Fibroblast of lung (primary cell): ENCODE data around the gene CHCHD10.

Source experiments
- EZH2 ChIP-seq: IDR thresholded peaks from 2 replicates; pipeline ENCODE4 v1.5.1; 2012; ENCODE audit warnings: low read length, control low read depth, mild to moderate bottlenecking; ENCODE audit errors: missing control alignments
- TF ChIP-seq, protein P1 (sequence below), 2 donors: IDR thresholded peaks in 1 of 2; conservative IDR thresholded peaks in 1 of 2; 1 replicate in 1 of 2; 2 replicates in 1 of 2; pipeline ENCODE4 v1.5.1; 2011 to 2012; ENCODE audit warnings: low read length in 2 of 2, control low read depth in 1 of 2, inconsistent platforms in 1 of 2, low read depth in 1 of 2, mild to moderate bottlenecking in 1 of 2

DNA sequence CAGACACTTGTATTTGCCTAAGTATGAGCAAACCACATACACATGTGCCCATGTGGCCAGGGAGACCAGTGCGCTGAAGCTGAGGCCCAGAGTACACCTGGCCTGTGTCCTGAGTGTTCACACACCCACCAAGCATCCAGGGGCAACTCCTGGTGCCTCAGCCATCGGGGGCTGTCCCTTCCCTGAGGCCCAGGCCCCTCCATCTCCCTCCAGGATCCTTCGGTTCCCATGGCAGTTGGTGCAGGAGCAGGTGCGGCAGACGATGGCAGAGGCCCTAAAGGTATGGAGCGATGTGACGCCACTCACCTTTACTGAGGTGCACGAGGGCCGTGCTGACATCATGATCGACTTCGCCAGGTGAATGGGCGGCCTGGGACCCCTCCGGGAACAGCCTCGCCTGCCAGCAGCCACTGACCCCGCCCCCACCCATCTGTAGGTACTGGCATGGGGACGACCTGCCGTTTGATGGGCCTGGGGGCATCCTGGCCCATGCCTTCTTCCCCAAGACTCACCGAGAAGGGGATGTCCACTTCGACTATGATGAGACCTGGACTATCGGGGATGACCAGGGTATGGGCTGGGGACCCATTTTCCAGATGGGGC, 12.5 kb upstream of the CHCHD10 start:
- TF ChIP-seq, protein P1, sequence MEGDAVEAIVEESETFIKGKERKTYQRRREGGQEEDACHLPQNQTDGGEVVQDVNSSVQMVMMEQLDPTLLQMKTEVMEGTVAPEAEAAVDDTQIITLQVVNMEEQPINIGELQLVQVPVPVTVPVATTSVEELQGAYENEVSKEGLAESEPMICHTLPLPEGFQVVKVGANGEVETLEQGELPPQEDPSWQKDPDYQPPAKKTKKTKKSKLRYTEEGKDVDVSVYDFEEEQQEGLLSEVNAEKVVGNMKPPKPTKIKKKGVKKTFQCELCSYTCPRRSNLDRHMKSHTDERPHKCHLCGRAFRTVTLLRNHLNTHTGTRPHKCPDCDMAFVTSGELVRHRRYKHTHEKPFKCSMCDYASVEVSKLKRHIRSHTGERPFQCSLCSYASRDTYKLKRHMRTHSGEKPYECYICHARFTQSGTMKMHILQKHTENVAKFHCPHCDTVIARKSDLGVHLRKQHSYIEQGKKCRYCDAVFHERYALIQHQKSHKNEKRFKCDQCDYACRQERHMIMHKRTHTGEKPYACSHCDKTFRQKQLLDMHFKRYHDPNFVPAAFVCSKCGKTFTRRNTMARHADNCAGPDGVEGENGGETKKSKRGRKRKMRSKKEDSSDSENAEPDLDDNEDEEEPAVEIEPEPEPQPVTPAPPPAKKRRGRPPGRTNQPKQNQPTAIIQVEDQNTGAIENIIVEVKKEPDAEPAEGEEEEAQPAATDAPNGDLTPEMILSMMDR (conservative IDR thresholded peaks at IDR 0.05 in 1 of 2, IDR thresholded peaks at IDR 0.05 in 1 of 2; ENCODE audit: low read depth in 1 of 2, low read length in 2 of 2), result no peak
- no peak for TF ChIP-seq EZH2
